Measurements from ENCODE around the gene TCHP. TPM values are rescaled to one million over a fixed set of nuclear protein-coding genes. Genes with fewer than 3 reads are reported as not detected.

Gene TCHP
- total and polyA plus RNA-seq, 12 donors, result 7.0 to 14.1 (median 9.1) TPM

DNA sequence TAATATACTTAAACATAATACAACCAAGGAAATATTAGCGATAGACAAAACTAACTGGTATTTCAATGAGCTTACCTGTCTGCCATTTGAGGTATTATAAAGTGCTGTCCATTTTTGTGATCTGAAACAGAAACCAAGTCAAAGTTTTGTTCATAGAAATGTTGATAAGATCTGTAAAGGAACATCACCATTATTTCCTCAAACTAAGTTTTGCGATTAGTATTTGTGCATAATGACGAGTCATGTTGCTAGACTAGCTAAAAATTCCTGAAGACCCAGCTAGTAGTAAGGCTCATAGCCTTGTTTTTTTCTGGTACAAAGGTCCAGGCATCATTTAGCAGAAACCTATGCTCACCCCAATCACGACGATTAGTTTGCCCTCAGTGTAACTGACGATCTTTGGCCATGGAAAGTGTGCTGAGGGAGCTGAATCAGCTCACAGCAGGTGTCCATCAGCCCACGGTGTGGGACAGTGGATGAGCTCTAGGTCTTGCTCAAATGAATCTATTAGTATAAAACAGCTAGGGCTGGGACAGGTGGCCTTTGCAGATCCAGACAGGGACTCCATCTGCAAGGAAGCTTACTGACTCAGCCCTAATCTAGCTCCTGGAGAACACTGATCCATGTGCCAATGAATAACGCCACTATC, 67.4 kb downstream of the TCHP start:
- TF ChIP-seq, protein P1, sequence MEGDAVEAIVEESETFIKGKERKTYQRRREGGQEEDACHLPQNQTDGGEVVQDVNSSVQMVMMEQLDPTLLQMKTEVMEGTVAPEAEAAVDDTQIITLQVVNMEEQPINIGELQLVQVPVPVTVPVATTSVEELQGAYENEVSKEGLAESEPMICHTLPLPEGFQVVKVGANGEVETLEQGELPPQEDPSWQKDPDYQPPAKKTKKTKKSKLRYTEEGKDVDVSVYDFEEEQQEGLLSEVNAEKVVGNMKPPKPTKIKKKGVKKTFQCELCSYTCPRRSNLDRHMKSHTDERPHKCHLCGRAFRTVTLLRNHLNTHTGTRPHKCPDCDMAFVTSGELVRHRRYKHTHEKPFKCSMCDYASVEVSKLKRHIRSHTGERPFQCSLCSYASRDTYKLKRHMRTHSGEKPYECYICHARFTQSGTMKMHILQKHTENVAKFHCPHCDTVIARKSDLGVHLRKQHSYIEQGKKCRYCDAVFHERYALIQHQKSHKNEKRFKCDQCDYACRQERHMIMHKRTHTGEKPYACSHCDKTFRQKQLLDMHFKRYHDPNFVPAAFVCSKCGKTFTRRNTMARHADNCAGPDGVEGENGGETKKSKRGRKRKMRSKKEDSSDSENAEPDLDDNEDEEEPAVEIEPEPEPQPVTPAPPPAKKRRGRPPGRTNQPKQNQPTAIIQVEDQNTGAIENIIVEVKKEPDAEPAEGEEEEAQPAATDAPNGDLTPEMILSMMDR (IDR thresholded peaks at IDR 0.05), result no peak
- peaks cover 0 to 11% (median 8%) of the 10 kb centered on the region in 9 donors for H3K4me1 ChIP-seq
- ATAC-seq (no peak), DNase-seq (no peak)
- no peaks in the 10 kb centered on the region for H3K27me3 ChIP-seq
- 76 to 77% methylated on average over 8 of the region's 8 CpGs for WGBS, 2 donors
- no peaks in the 10 kb centered on the region for H3K9me3 ChIP-seq
- peak overlapping the region in 1 of 10 donors; percentile 48 for H3K27ac ChIP-seq
- no peak overlapping the region for H3K4me3 ChIP-seq
- peaks cover 0 to 99% (median 43%) of the 10 kb centered on the region in 9 donors for H3K36me3 ChIP-seq
- intact Hi-C loops (cut with DNase I), result no loop called here

Other genes starting within 250 kb of the TCHP start
- gene FAM222A, start 186.4 kb upstream of the TCHP start, total RNA-seq, result 10 to 100 TPM in 5 of 10 donors, 1 to 10 TPM in 5; 3.4 to 26.0 (median 8.6) TPM
- 1 to 10 TPM; 2.7 to 6.2 TPM for gene FAM222A, start 186.4 kb upstream of the TCHP start, polyA plus RNA-seq
- 1 to 10 TPM in 2 of 10 donors, under 1 TPM in 6, not detected in 2; 0.16 to 1.0 (median 0.37) TPM for gene TRPV4, start 66.9 kb upstream of the TCHP start, total RNA-seq
- under 1 TPM; 0.07 to 0.29 TPM for gene TRPV4, start 66.9 kb upstream of the TCHP start, polyA plus RNA-seq
- gene GLTP, start 19.7 kb upstream of the TCHP start, total RNA-seq, result 10 to 100 TPM; 18.0 to 28.0 (median 22.0) TPM
- 10 to 100 TPM; 19.4 to 23.1 TPM for gene GLTP, start 19.7 kb upstream of the TCHP start, polyA plus RNA-seq
- 10 to 100 TPM; 31.7 to 44.9 (median 40.1) TPM for gene GIT2, start 96.1 kb downstream of the TCHP start, total RNA-seq
- 10 to 100 TPM; 17.8 to 21.5 TPM for gene GIT2, start 96.1 kb downstream of the TCHP start, polyA plus RNA-seq
- 10 to 100 TPM; 15.3 to 29.0 (median 18.6) TPM for gene ANKRD13A, start 99.2 kb downstream of the TCHP start, total RNA-seq
- gene ANKRD13A, start 99.2 kb downstream of the TCHP start, polyA plus RNA-seq, result 10 to 100 TPM; 14.0 to 25.7 TPM
- gene C12orf76, start 148.2 kb downstream of the TCHP start, total RNA-seq, result 1 to 10 TPM; 3.7 to 8.3 (median 5.3) TPM
- gene C12orf76, start 148.2 kb downstream of the TCHP start, polyA plus RNA-seq, result 1 to 10 TPM; 5.9 to 7.8 TPM
- 10 to 100 TPM in 2 of 10 donors, 1 to 10 TPM in 8; 7.5 to 11.7 (median 8.5) TPM for gene IFT81, start 224.1 kb downstream of the TCHP start, total RNA-seq
- gene IFT81, start 224.1 kb downstream of the TCHP start, polyA plus RNA-seq, result 1 to 10 TPM; 5.1 TPM